HG03460 (cell line): ENCODE measurements around the gene CLPSL2.

ENCODE experiments used
- ATAC-seq: cut with Tn5 transposase; IDR thresholded peaks from one replicate; pipeline ENCODE4 v1.9.1; 2021; ENCODE audit not compliant: unreplicated experiment

CLPSL2 gene

DNA sequence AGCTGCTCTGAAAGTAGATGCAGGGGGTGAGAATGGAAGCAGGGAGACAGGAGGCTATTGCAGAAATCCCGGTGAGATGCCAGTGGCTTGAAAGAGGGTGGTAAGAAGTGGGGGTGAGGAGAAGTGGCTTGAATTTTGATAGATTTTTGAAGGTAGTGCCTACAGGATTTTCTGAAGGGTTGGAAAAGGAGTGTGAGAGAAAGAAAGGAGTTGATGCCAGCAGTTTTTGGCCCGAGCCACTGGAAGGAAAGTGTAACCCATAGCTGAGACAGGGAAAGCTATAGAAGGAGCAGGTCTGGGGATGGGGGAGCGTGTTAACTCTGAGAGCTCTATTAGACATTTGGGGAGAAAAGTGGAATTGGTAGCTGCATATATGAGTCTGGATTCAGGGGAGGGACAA, 29.9 kb upstream of the CLPSL2 start:
- no peak for ATAC-seq

DNA sequence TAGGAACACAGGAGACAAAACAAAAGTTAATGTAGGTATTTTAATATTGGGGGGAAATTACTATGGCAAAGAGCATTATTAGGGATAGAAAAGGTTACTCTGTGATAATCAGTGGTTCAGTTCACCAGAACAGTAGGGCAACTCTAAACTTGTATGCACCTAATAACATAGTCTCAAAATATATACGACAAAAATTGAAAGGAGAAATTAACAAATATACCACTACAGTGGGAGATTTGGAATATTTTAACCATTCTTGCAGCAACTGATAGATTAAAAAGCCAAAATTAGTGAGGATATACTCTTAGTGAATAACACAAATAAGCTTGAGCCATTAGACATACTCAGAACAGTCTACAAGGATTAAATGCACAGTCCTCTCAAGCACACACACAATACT, 28.5 kb upstream of the CLPSL2 start:
- ATAC-seq = no peak

DNA sequence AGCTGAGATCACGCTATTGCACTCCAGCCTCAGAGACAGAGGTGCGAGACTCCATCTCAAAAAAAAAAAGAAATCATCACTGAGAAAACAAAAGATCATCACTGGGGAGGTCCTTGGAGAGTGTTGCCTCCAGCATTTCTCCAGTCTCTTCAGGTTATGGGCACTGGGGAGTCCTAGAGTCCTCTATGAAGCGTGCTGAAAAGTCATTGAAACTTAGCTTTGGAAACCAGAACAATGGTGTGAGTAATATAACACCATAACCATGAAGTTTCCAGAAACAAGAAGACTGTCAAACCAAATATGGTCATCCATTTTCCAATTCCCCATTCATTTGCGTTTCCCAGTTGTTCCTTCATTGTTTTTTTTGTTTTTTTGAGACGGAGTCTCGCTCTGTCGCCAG, 25.8 kb upstream of the CLPSL2 start:
- no peak for ATAC-seq

DNA sequence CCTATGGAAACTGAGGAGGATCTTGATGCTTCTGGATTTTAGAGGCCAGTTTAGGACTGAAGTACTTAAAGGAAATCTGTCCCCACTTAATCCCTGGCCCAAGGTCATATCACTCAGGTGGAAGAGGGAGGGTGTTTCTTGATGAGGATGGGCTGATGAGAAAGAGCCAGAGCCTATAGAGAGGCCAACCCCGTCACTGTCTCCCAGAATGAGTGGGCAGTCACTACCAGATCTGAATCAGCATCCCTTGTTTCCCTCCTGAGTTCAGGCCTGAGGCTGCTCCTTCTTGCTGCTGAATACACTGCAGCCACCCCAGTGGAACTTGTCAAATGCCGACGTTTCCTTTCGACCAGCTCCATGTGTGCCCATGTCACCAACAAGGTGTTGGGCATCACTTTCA, 24.8 kb upstream of the CLPSL2 start:
- no peak for ATAC-seq

DNA sequence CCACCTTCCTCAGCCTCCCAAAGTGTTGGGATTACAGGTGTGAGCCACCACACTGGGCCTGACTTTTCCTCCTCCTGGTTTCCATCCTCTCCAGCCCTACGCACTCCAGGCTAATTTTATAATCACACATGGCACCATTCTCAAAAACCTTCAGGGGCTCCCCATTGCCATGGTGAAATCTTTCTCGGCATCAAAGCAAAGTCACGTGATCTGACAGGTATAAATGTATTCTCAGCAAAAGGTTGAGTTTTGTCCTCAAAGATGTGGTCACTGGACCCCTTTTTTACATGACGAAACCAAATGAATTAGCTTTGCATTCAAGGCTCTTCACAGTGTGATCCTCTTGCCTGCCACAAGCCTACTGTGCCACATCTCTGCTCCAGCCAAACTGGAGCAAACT, 24.1 kb upstream of the CLPSL2 start:
- ATAC-seq = no peak

DNA sequence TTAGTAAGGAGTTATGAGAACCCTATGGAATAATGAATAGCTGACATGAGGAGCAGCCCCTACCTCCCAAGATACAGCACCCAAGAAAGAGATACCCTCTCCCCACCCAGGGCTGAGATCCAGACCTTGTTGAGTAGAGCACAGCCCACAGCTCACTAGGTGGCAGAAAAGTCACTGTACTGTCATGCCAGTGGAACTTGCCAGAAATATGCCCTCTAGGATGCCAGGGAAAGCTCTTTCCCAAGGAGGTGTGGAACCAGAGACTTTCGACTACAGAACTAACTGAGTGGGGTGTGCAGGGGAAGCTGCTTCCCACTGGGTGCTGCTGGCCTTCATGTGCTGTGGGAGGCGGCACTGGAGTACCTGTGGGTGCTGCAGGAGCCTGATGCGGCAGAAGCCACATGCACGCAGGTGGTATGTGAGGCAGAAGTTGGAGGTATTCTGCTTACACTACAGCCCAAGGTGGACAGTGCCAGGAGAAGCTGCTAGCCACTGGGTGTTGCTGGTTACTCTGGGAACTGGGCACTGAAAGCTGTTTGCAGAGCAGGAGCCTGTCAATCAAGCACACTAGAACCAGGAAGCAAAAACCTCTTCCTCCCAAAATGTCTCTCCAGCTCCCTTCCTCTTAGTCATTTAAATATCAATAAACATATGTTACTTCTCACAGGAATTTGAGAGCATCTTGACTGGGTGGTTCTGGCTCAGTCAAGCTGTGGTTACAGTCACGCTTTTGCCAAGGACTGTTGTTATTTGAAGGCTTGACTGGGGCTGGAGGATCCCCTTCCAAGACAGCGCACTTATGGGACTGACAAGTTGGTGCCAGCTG, 21.7 kb upstream of the CLPSL2 start:
- no peak for ATAC-seq

DNA sequence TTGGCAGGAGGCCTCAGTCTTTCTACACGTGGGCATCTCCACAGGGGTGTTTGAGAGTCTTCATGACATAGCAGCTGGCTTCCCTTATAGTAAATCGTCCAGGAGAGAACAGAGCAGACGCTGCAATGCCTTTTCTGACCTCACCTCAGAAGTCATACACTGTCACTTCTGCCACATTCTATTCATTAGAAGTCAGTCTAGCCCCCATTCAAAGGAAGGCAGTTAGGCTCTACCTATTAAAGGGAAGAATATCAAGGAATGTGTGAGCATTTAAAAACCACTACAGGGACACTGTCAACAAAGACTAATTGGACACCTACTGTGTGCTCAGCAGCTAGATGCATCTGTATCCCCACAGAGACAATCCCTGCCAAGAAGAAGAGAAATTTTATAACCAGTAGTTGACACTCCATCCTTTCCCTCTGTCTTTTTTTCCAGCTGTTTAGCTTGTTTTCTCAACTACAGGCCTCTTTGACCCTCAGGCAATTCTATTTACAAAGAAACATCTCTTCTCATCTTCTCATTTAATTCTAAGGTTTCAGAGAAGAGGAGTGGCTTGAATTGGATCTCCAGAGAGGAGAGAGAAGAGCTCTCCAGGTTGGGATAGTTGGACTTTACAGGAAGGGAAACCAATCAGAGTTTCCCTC, 21.0 kb upstream of the CLPSL2 start:
- no peak for ATAC-seq

DNA sequence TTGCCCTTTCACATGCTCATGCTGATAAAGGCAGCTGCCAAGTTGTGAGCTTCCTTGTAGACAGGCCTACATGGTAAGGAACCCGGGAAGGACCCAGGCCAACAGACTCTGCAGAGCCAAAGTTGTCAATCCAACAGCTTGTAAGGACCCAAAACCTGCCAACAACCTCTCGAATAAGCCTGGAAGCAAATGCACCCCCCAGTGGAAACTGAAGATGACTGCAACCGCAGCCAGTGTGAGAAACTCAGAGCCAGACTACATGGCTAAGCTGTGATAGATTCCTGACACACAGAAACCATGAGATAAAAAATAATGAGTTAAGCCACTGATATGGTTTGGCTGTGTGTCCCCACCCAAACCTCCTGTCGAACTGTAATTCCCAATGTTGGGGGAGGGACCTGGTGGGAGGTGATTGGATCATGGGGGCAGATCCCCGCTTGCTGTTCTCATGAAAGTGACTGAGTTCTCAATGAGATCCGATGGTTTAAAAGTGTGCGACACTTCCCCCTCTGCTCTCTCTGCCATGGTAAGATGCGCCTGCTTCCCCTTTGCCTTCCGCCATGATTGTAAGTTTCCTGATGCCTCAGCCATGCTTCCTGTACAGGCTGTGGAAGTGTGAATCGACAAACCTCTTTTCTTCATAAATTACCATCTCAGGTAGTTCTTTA, 18.8 kb upstream of the CLPSL2 start:
- ATAC-seq = no peak

DNA sequence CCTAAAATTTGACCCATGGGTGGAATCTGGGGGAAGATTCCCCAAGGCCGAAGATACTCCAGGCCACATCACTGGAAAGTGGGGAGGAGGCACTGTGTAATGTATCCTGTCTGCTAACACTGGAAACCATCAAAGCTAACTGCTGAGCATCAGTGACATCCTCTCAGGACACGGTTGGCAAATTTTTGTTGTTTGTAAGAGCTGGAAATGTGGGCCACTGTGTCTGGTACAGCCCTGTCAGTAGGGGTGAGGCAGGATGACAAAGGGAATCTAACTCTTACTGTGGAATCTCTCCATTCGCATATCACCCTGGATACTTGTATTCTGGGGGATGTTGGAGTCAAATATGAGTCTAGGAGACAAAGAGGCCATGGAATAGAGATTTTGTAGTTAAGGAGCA, 17.0 kb upstream of the CLPSL2 start:
- ATAC-seq = no peak

DNA sequence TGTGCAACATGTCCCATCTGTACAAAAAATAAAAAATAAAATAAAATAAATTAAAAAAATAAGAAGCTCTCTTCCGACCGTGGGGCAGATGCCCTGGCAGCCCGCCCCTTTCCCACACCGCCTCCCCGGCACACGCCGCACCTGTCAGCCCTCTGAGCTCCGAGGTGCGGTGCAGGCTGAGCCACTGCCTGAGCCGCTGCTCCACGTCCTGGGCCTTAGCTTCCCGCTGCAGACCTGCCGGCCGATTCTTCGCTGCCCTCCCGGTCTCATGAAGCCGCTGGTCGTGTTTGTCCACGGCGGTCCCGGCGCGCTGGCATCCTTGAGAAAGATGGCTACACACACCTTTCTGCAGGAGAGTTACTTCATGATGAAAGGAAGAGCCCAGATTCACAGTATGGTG, 10.7 kb upstream of the CLPSL2 start:
- ATAC-seq = no peak

DNA sequence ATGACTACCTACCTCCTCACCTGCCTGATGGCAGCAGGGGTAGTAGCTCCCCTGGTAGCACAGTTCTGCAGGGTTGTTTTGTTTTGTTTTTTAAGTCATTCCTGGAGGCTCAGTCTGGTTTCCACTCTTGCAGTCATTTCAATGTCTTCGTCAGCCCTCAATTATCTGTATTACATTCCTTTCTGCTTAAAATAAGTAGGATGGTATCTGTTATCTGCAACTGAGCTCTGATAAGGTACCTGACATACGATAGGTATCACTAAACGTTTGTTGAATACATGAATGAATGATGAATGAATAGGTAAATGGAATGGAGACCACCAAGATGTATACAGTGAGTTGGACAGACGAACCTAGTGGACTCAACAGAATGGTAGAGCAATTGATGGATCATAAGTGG, 7.2 kb upstream of the CLPSL2 start:
- ATAC-seq = no peak

DNA sequence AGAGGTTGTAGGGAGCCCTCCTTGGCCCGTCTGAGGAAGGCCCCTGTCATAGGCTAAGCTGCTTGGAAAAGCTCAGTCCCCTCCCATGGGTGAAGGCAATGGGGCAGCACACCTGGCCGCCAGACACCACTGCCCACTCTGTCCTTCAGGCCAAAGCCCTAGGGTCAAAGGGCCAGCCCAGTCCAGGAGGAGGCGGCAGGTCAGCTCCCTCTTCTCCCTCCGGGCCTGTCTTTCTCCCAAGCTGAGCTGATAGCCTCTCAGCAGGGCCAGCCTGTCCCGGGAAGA, 5.1 kb upstream of the CLPSL2 start:
- no peak for ATAC-seq

DNA sequence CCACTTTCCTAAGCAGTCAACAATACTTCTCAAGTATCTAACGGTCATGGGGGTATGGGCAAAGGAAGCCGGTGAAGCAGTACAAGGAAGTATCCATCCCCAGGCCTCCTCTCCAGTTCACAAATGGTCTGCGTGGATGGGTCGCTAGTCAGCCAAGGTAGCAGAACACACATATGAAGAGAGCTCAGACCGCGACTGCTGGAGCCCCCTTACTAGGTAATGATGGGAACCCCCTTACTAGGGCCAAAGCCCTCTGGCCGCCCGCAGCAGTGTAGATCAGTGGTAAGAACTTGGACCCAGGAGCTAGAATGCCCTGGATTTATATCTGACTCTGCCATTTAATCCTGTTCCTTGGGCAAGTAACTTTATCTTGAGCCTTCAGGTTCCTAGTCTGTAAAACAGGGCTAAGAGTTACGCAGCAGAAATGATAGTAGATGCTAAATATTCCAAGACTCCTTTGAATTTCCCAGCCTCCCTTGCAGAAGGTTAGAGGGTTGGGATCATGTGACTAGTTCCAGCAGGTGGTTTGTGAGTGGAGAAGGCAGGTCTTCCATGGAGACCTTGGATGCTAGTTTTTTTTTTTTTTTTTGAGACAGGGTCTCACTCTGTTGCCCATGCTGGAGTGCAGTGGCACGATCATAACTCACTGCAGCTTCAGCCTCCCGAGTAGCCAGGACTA, 2.1 kb upstream of the CLPSL2 start:
- no peak for ATAC-seq

DNA sequence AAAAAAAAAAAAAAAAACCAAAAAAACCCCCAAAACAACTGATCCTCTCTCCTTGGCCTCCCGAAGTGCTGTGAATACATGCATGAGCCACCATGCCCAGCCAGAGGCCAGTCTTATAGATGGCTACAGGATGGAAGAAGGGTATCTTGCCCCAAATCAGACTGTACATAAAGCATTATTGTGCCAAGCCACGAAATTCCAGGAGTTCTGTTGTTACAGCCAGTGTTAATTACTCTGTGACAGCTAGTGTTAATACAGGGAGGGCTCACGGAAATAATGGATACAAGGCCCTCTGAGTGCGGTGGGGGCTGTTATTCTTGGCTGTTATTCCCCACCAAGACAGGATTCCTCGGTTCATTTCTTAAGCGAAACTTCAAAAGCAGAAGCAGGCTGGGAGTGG, 1.4 kb upstream of the CLPSL2 start:
- no peak for ATAC-seq

DNA sequence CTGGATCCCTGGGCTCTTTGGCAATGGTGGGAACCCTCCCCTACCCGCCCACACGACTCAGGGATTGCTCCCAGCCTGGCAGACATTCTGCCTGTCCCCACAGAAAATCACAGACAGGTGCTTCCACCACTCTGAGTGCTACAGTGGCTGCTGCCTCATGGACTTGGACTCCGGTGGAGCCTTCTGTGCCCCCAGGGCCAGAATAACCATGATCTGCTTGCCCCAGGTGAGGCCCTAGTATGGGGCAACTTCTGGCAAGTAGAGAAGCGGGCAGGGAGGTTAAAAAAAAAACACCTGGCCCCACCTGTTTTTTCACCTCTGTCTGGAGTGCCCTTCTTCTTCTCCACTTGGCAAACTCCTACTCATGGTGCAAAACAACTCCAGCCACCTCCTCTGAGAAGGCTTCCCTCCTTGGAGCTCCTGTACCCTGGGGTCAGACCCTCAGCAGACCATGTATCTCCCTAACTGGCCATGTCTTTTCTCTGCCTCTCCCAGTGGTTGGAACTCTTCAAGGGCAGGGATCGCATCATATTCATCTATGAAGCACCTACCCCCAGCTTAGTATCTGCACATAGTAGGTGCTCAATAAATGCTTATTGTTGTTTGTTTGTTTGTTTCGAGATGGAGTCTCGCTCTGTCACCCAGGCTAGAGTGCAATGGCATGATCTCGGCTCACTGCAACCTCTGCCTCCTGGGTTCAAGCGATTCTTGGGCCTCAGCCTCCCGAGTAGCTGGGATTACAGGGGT, 1.1 kb downstream of the CLPSL2 start:
- no peak for ATAC-seq

DNA sequence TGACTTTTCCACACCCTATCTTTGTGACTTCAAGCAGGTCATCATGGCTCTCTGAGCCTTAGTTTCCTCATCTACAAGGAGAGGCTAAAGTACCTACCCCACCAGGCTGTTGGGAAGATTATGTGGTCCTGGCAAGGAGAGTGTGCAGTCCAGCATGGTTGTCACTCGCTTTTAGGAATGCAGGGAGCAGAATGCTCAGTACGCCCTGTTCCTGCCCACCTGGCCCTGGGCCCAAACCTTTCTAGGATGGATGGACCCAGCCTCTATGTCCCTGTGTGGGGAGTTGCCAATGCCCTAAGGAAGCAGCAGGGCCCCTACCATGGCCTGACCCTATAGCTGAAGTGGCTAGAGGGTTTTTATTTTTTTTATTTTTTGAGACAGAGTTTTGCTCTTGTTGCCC, 2.0 kb downstream of the CLPSL2 start:
- no peak for ATAC-seq

DNA sequence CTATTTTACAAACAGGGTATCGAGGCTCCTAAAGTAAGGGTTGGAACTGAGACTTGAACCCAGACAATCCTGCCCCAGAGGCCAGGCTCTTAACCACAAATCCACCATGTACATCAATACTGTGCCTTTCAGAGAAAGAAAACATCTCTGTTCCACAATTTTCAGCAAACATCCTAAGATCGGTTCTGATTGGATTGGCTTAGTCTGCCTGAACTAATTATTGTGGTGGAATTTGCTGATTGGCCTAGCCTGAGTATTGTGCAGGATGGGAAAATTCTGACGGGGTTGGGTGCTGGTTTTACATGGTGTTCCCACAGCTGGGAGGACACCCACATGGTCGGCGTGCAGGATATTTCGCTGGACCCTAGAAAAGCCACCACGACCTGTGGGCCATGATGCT, 4.3 kb downstream of the CLPSL2 start, which contains the start of gene CLPSL1:
CLPSL1 (plus strand) TSS at position 301 of the 400 bp plus-strand sequence; CDS start at position 393, 92 bp downstream.
- ATAC-seq = no peak

DNA sequence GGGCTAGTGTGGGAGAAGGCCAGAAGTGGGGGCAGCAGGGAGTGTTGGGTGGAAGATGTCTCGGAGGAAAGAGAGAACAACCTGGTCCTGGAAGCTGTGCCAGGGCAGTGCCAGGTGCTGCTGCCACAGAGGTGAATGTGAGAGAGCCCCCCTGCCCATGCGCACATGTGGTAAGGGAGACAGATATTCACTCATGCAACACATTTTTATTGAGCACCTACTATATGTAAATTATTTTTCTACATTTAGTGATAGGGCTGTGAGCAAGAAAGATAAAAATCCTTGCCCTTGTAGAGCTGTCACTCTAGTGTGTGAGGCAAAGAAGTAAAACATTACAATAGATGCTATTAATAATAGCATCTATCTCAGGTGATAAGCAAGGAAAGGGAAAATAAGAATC, 4.9 kb downstream of the CLPSL2 start:
- no peak for ATAC-seq

DNA sequence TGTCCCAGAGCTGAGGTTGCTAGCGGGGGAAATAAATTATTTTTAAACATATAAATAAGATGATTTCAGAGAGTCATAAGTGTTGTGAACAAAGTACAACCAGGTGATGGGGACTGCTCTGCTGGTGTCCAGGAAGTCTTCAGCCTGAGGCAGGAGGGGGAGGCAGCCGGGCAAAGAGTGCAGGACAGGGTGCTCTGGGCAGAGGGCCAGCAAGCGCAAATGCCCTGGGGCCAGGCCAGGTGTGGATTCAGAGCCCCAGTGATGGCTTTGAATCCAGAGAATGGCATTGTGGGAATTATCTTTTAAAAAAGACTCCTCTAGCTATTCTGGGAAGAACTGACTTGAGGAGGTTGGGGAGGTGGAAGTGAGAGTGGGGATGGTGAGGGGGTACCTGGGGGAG, 6.0 kb downstream of the CLPSL2 start:
- ATAC-seq = no peak

DNA sequence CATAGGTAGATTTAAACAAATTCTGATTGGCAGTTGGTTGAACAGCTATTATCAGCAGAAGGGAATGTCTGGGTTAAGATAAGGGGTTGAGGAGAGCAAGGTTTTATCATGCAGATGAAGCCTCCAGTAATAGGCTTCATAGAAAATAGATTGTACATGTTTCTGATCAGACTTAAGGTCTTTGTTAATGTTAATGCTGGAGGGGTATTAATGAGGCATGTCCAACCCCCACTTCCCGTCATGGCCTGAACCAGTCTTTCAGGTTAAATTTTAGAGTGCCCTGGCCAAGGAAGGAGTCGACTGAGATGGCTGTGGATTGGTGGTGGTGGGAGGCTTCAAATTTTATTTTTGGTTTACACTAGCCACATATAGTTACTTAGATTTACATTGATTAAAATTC, 7.8 kb downstream of the CLPSL2 start:
- no peak for ATAC-seq

DNA sequence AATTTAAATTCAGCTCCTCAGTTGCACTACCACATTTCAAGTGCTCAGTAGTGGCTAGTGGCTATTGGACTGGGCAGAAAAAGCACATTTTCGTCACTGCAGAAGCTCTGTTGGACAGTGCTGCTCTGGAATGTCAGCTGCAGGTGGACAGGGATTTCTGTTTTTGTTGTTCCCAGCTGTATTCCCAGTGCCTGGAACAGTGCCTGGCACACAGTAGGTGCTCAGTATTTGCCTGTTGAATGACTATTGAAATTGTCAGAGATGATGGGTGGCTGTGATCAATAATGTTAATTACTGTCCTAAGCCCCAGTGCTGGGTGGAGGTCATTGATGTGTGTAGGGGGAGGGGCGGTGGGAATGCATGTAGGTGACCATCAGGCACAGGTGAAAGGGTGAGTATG, 9.9 kb downstream of the CLPSL2 start:
- no peak for ATAC-seq
